Osteocyte (in vitro differentiated cells): ENCODE measurements around the gene PRPF18. TPM values are rescaled to one million over a fixed set of nuclear protein-coding genes. Genes with fewer than 3 reads are reported as not detected.

Source experiments
- total RNA-seq: library from RNA; stranded (reverse); gene quantifications from 2 replicates; pipeline ENCODE4 v1.2.1, GENCODE V29; 2021

Gene PRPF18
- total RNA-seq, 1 donor from 2014 or later, result 19.2 TPM

Other genes starting within 250 kb of the PRPF18 start
- gene SEPHS1, start 238.7 kb upstream of the PRPF18 start, total RNA-seq, result 67.5 and 72.1 TPM in 2 replicates
- 6.7 and 12.4 TPM in 2 replicates for gene BEND7, start 58.0 kb upstream of the PRPF18 start, total RNA-seq